Activated naive CD4-positive, alpha-beta T cell treated with anti-CD3 and anti-CD28 coated beads, Interleukin-2, amount 50 U/mL, for 72 hours (primary cell): ENCODE results near the gene DIP2C. TPM values are rescaled to one million over a fixed set of nuclear protein-coding genes. Genes with fewer than 3 reads are reported as not detected.
"Not testable (repeated sequence)": the region's sequence is repeated elsewhere in the genome, so short reads cannot be mapped to it uniquely, and the experiment has no call there.

Experiments used
- ATAC-seq, 2 donors: fragments of 150-1000 bp; cut with Tn5 transposase; 2 replicates each; pipeline ENCODE4 v1.10.0; 2021; ENCODE audit warnings: mild to moderate bottlenecking in 2 of 2, moderate library complexity in 2 of 2
- DNase-seq, 2 donors: peaks; one replicate each; pipeline ENCODE4 v3.0.0; 2021 to 2022; ENCODE audit warnings: low spot score in 2 of 2
- H3K27ac Mint-ChIP-seq, 2 donors: one replicate each; pipeline ENCODE4 v1.8.0; 2022; ENCODE audit warnings: mild to moderate bottlenecking in 2 of 2, mixed read lengths in 2 of 2
- H3K36me3 Mint-ChIP-seq, 2 donors: one replicate each; pipeline ENCODE4 v1.8.0; 2022; ENCODE audit warnings: mixed read lengths in 2 of 2
- H3K9me3 Mint-ChIP-seq, 2 donors: one replicate each; pipeline ENCODE4 v1.8.0; 2022; ENCODE audit warnings: mixed read lengths in 2 of 2
- total RNA-seq, 2 donors: library from RNA; stranded (reverse); gene quantifications; one replicate each; pipeline ENCODE4 v1.2.3, GENCODE V29; 2022

Gene DIP2C
- total RNA-seq, 2 donors from 2014 or later = 0.55 to 1.7 TPM

DNA sequence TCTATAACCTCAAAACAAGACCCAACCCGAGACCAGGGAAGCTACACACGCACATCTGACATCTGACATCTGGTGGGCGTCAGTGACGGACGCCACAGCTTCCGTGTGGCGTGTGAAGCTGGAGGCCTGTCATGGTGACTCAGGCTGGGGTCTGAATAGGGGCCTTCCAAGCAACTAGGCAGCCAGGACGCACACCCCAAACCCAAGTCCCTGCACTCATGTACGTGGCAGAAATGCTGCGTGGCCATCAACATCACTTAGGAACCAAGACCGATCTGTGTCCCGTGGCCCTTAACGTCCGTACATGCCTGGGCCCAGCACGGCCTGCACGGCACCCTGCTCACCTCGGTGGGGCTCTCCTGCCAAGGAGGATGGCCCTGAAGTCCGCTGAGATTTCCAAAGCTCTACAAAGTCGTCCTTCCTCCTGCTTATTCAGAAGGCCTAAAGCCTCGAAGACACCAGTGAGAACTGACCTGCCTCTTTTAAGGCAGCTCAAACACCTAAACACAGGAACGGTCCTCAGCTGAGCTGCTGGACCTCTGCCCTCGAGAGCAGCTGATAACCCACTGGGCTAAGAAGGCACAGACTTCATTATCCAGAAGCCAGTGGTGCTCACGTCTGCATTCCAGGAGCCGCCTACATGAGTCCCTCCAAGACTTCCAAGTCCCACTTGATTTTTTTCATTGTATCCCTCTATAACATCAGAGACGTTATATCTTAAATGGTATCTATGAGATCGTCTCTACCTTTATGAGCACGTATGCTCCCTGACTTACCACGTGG lies 82.5 kb downstream of the DIP2C start:
- no peak for ATAC-seq
- H3K9me3 Mint-ChIP-seq = peaks cover 0 to 9% of the 10 kb centered on the region in 2 donors
- DNase-seq = no peak
- H3K36me3 Mint-ChIP-seq = no peaks in the 10 kb centered on the region
- no peak overlapping the region for H3K27ac Mint-ChIP-seq

DNA sequence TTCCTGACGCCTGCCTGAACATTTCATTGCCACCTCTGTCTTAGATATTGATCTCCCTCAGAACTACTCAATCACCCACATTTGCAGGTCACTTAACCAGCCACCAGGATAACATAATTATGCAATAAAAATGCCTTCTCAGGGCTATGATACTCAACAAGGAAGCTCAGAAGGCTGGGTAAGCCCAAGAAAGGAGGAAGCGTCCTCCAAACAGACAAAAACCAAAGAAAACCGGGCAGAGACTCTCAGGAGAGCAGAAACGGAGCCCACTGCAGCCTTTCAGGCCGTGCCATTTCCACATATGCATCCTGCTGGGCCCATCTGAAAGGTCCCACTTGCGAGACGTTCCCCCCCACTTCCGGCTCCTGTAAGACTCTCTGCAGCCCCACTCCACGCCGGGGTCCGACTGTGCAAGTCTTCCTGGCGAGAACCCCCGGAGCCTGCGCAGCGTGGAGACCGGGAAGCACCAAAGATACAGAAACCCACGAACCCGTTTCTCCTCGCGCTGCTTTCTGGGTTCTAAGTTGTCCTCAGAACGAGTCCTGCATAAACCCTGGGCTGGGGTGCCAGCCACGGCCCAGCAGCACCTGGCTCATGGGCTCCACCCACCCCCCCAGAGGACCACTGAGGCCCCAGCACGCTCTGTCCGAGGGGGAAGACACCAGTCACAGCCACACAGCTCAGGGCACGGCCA lies 83.7 kb downstream of the DIP2C start:
- Mint-ChIP-seq H3K9me3 (no peaks in the 10 kb centered on the region), H3K36me3 (no peaks in the 10 kb centered on the region), H3K27ac (no peak overlapping the region)
- DNase-seq = no peak
- ATAC-seq = no peak

DNA sequence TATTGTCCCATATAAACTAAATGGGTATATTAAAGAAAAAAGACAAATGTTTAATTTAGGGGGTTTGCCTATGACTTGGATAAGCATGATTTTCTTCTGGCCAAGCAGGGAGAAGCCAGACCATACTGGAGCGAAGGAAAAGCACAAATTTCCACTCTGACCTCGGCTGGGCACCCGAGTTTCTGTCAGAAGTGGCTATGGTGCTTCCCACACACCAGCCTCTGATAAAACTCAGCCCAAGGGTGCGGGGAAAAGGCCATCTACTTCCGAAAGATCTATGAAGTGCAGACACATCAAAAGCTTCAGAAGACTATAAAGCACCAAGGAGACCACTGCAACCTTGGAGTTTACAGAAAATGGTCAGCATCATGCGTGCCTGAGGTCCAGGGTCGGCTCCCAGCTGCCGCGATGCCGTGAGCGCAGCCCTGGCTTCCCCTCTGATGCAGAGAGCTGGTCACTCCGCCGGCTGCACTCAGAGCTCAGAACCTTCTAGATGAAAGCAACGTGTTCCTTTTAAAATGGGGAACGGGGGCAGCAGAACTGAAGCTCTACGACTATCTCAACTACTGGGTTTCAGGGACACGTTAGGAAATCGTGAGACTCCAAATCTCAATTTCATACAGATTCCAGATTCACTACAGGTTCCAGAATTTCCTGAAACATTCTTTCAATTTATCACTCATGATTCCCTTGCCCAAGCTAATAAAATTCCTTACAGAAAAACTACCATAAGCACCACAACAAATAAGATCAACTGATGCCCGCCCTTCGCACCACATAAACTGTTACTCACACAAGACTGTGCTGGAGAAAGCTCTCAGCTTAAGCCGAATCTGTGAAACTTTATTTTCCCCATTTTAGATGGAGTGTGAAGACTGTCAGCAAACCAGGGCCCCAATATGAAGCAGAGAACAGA lies 84.5 kb downstream of the DIP2C start:
- Mint-ChIP-seq H3K36me3 (no peaks in the 10 kb centered on the region), H3K27ac (no peak overlapping the region), H3K9me3 (no peaks in the 10 kb centered on the region)
- DNase-seq = no peak
- no peak for ATAC-seq

DNA sequence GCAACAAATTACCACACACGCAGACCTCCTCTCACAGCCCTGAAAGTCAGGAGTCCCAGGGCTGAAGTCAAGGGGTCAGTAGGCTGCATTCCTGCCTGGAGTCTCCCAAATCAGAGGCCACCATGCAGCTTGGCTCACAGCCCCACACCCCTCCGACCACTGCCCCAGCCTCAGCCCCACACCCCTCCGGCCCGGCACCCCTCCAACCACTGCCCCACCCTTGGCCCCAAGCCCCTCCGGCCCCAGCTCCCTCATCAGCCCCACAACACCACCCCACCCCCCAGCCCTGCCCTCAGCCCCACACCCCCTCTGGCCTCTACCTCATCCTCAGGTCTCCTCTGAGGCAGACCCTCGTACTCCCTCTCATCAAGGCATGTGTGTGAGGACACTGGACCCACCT lies 85.7 kb downstream of the DIP2C start:
- Mint-ChIP-seq H3K9me3 (no peaks in the 10 kb centered on the region), H3K36me3 (no peaks in the 10 kb centered on the region), H3K27ac (no peak overlapping the region)
- no peak for ATAC-seq
- no peak for DNase-seq

DNA sequence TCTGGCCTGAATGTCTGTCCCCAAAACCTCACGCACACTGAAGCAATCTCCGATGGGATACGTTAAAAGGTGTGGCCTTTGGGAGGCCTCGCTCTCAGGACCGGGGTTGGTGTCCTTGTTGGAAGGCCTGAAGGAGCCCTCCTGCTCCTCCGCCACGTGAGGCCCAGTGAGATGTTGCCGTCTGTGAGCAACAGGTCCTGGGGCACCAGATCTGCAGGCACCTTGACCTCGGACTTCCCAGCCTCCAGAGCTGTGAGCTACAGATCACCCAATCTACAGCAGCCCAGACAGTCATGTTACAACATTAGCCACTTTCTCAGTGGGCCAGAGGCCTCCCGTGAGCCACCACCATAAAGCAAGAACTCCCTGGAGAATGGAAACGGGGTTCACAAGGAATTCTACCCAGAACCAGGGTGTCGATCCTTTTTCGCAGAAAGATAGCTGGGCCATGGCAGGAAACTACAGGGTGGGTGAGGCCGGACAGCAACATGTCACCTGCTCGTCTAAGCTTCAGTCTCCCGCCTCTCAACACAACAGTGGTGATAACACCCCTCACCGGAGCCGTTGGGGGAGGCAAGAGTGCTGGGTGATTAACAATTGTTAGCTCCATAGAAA lies 87.0 kb downstream of the DIP2C start:
- peak in 1 of 2 donors; percentile 9 for DNase-seq
- ATAC-seq = no peak
- no peak overlapping the region for H3K27ac Mint-ChIP-seq
- no peaks in the 10 kb centered on the region for H3K36me3 Mint-ChIP-seq
- H3K9me3 Mint-ChIP-seq = no peaks in the 10 kb centered on the region

DNA sequence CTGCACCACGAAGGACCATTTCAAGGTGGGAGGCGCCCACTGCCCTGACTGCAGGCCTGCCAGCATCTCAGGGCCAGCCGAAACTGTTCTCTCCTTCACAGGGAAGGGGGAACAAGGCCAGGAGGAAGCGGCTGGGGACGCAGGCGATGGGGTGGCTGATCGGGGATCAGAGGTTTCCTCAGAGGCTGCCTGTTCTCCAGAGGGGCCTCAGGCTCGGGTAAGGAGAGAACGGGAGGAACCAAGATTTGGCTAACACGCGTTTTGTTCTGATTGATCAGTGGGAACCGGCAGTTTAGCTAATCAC lies 87.9 kb downstream of the DIP2C start:
- Mint-ChIP-seq H3K9me3 (no peaks in the 10 kb centered on the region), H3K36me3 (no peaks in the 10 kb centered on the region), H3K27ac (no peak overlapping the region)
- DNase-seq (no peak), ATAC-seq (no peak)

DNA sequence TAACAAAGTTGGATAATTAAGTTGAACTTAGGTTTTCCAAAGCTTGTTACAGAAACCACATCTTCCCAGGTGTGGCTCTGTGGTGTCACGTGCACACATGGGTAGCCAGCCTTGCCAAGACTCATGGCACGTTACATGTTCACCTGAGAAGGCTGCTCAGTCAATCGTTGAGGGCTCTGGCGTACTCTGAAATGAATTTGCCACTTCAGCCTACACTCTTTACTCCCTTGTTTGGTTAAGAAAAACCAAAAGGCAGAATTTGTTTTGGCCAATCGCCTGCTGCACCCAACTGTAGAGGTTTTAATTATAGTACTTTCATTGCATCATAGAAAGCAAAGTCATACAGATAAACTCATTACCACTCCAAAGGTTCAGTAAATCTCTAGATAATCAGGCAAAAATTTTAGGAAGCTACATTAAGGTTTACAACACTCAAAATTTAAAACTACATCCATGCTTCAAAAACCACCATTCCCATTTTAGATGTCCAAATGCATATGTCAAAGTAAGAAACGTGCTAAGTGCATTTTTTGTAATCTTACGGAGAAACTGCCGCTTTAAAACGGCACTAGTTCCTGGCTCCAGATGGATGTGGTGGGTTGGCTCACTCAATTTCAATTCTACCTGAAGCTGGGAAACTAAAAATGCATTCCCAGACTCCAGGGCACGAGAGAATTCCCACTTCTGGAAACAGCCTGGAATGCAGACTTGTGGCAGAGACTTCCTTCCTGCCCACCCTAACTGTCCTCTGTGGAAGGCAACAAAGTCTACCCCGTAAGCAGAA lies 88.4 kb downstream of the DIP2C start:
- H3K27ac Mint-ChIP-seq = no peak overlapping the region
- DNase-seq (no peak), ATAC-seq (no peak)
- no peaks in the 10 kb centered on the region for H3K9me3 Mint-ChIP-seq
- no peaks in the 10 kb centered on the region for H3K36me3 Mint-ChIP-seq

DNA sequence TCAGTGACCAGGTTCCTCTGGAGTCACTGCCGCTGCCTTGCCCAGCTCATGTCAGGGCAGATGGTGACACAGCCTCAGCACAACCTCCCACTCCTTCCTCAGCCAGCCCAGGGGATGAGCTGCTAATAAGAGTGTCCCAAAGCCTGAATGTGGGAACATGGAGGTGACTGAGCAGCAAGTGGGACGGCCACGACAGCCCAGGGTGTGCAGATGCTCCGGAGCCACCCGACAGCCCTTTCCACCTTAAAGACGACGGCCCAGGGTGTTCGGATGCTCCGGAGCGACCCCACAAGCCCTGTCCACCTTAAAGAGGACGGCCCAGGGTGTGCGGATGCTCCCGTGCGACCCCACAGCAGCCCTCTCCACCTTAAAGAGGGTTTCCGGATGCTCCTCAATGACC lies 89.2 kb downstream of the DIP2C start:
- Mint-ChIP-seq H3K27ac (no peak overlapping the region), H3K36me3 (no peaks in the 10 kb centered on the region), H3K9me3 (no peaks in the 10 kb centered on the region)
- DNase-seq = no peak
- no peak for ATAC-seq

DNA sequence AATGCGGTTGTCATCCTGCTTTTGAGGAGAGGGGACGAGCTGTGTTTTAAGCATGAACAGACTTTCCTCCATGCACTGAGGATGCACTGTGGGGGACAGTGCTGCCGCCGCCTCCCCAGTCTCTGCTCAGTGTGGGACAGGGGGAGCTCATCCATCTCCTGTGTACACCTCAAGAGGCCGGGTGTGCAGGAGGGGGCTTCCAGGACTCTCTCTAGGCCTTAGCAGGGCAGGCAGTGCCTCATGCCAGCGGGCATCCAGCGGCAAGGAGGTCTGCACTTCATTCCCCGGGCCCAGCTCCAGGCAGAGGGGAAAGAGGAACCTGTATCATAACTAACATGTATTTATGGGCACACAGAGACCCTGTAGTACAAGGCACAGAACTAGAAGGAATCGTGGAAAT lies 89.7 kb downstream of the DIP2C start:
- DNase-seq (no peak), ATAC-seq (no peak)
- H3K9me3 Mint-ChIP-seq = no peaks in the 10 kb centered on the region
- H3K36me3 Mint-ChIP-seq = no peaks in the 10 kb centered on the region
- H3K27ac Mint-ChIP-seq = no peak overlapping the region

DNA sequence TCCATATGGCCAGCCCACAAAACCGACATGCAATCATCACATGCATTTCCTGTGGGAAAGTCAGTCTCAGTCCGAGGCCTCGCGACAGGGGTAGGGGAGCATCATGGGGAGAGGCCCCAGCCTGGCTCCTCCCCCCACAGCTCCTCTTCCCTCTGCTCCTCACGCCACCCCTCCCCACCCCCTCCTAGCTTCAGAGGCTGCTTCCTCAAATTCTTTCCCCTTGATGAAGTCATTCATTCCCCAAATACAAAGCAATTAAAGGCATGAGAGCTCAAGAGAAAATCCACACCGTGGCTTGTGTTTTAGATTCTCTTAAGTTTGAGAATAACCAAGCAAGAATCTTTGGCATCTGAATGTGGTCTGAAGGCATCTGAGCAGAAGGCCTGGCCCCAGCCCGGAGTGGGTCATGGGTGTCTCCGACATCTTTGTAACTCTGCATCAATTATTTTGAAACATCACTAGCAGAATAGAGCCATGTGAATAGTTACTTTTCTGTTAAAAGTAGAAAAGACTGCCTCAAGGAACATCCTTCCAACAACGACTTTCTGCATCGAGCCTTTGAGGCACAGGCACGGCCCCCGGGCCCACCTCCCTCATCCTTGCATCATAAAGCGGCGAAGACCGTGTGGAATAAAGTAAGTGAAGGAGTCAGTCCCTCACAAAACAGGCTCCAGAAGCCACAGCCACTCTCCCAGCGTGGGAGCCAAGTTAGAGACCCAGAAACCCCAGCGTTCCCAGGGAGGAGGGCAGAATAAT lies 90.9 kb downstream of the DIP2C start:
- Mint-ChIP-seq H3K9me3 (no peaks in the 10 kb centered on the region), H3K27ac (no peak overlapping the region), H3K36me3 (no peaks in the 10 kb centered on the region)
- ATAC-seq = no peak
- no peak for DNase-seq

DNA sequence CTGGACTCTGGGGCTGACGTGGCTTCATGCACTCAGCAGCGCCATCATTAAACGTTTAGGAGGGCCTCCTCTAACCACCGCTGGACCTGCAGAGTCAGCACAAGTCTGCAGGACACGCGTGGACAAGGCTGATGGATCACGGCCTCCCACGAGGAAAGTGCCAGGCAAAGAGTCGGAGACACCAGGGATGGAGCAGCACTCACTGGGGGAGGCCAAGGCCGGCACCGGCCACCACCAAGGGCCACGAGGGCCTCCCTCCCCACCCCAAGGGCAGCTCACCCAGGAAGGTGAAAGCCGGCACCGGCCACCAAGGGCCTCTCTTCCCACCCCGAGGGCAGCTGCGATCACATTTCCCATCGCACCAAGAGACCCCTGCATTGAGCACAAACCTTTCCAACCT lies 91.5 kb downstream of the DIP2C start:
- DNase-seq = no peak
- Mint-ChIP-seq H3K36me3 (no peaks in the 10 kb centered on the region), H3K9me3 (no peaks in the 10 kb centered on the region), H3K27ac (no peak overlapping the region)
- no peak for ATAC-seq

DNA sequence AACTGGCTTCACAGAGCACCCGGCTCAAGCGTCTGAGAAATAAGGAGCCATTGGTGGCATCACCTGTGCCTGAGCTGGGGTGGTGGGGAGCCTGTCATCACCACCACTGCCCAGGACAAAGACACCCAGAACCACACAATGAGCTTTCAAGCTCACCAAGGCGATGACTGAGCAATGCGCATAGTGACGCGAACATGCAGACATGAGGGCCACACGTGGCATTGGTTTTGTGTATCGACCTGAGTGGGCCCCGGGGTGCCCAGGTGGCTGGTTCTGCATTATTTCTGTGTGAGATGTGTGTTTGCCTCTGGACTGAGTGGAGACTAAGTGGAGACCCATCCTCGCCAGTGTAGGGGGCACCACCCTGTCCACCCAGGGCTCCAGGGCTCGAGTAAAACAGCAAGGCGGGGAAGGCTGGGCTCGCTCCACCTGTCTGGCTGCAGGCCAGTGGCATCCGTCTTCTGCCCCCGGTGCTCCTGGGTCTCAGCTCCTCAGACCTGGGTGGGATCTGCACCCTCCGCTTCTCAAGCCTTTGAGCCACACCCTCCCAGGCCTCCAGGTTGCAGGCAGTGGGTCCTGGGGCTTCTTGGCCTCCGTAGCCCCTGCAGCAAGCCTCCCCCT lies 92.6 kb downstream of the DIP2C start:
- H3K27ac Mint-ChIP-seq = no peak overlapping the region
- ATAC-seq (no peak), DNase-seq (no peak)
- no peaks in the 10 kb centered on the region for H3K9me3 Mint-ChIP-seq
- no peaks in the 10 kb centered on the region for H3K36me3 Mint-ChIP-seq

DNA sequence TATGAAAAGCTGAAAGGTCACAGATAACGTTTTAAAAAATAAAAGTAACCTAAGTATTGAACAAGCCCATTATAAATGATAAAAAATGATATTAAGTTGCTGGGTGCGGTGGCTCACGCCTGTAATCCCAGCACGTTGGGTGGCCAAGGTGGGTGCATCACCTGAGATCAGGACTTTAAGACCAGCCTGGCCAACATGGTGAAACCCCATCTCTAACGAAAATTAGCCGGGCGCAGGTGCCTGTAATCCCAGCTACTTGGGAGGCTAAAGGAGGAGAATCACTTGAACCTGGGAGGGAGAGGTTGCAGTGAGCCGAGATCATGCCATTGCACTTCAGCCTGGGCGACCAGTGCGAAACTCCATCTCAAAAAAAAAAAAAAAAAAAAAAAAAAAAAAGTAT lies 93.3 kb downstream of the DIP2C start:
- H3K9me3 Mint-ChIP-seq, ATAC-seq, DNase-seq, H3K27ac Mint-ChIP-seq, H3K36me3 Mint-ChIP-seq: not testable (repeated sequence)

DNA sequence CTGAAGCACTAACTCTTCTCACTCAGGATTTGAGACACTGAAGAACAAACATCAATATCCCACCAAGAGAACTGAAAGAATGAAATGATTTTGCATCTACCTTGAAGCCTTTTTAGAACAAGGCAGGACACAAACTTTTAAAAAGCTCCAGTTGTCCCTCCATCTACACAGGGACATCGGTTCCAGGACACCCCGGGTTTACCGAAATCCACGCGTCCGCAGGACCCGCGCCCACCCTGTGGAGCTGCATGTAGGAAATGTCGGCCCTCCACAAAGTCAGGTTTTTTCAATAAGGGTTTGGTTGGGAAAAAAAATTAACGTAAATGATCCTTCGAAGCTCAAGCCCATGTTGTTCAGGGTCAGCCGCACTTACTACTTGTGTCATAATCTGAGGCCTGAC lies 94.0 kb downstream of the DIP2C start:
- no peak for ATAC-seq
- Mint-ChIP-seq H3K36me3 (no peaks in the 10 kb centered on the region), H3K27ac (no peak overlapping the region), H3K9me3 (no peaks in the 10 kb centered on the region)
- DNase-seq = no peak

DNA sequence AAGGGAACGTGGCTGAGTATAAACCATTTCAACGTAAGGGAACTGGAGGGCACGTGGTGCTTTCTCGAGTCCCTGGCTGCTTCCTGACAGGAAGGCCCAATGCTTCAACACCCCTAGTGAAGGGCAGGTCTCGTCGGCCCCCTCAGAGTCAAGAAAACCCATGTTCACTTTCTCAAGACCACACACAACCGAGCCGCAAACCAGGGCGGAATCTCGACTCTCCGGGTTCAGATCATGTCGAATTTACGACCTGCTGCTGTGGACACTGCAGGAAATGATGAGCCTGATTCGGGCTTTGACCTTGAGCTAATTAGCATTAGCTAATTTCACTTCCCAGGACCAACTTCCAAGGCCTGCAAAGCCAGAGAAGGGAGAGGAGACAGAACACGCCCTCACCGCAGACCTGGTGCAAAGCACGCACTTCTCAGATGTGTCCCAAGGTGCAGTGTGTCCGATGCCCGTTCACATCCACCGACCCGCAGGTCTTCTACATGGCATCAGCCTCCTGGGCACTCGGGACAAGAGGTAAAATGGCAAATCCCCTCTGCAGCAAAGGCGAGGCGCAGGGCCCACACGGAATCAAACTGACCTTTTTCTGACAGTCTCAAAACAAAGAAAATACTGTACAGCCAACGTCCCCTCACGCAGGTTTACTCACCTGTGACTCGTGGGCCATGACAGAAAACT lies 94.7 kb downstream of the DIP2C start:
- DNase-seq (no peak), ATAC-seq (no peak)
- no peaks in the 10 kb centered on the region for H3K9me3 Mint-ChIP-seq
- H3K36me3 Mint-ChIP-seq = no peaks in the 10 kb centered on the region
- no peak overlapping the region for H3K27ac Mint-ChIP-seq
